HepG2 (cell line): ENCODE results near the gene SMPD3. TPM values are rescaled to one million over a fixed set of nuclear protein-coding genes. Genes with fewer than 3 reads are reported as not detected.

Experiments used
- ATAC-seq: fragments of 200-7000 bp; cut with Tn5 transposase; 3 replicates; pipeline ENCODE4 v1.9.1; 2020; ENCODE audit warnings: mild to moderate bottlenecking, moderate library complexity
- BruUV-seq: library from RNA; stranded (reverse); fragments of 400-500 nt; replicated peaks from 2 replicates; lab custom pipeline; 2021; lab: Mats Ljungman, UMichigan
- CTCF ChIA-PET: fragments of 300-600 bp; formaldehyde crosslinking; extraction: SDS; loops from one replicate; lab custom pipeline; 2021; ENCODE audit warnings: low total read pairs, inconsistent platforms, low intra/inter-chr PET ratio; lab: Yijun Ruan, JAX
- POLR2A ChIA-PET: fragments of 350-600 bp; sonication (Branson Sonifier 250); formaldehyde crosslinking; loops from one replicate; lab custom pipeline; 2020; ENCODE audit warnings: antibody characterized with exemption, inconsistent platforms; lab: Yijun Ruan, JAX
- DNase-seq: peaks from one replicate; pipeline ENCODE4 v3.0.0-alpha.2; 2015; ENCODE audit warnings: low spot score
- FAIRE-seq: peaks from 3 replicates; lab custom pipeline; 2011; peaks lifted over from hg19 to GRCh38; lab: Jason Lieb, UNC
- H2AFZ ChIP-seq: one replicate; pipeline ENCODE4 v1.6.1; 2011; ENCODE audit warnings: low read length, inconsistent platforms
- H3K27ac ChIP-seq: fragments of 300-600 bp; 3 replicates; pipeline ENCODE4 v1.8.0; 2011; ENCODE audit warnings: mixed run types, mild to moderate bottlenecking, mixed read lengths, low read length, inconsistent platforms; ENCODE audit not compliant: insufficient read depth; ENCODE audit errors: extremely low read length
- H3K27me3 ChIP-seq, 2 experiments: fragments of 200-600 bp in 1 of 2; 2 replicates in 1 of 2; 3 replicates in 1 of 2; pipeline versions ENCODE4 v1.6.0 to v1.8.0; 2011; ENCODE audit warnings: low read length in 2 of 2, mild to moderate bottlenecking in 2 of 2, moderate library complexity in 2 of 2, inconsistent platforms in 1 of 2; ENCODE audit not compliant: insufficient read depth in 2 of 2, control insufficient read depth in 1 of 2
- H3K36me3 ChIP-seq, 2 experiments: fragments of 200-600 bp in 1 of 2; replicated peaks in 1 of 2; 2 replicates in 1 of 2; 3 replicates in 1 of 2; pipeline versions ENCODE4 v1.5.1 to v1.8.0; 2011; ENCODE audit warnings: low read length in 2 of 2, inconsistent platforms in 1 of 2; ENCODE audit not compliant: insufficient read depth in 2 of 2, control insufficient read depth in 1 of 2
- H3K4me1 ChIP-seq: 2 replicates; pipeline ENCODE4 v1.5.1; 2012; ENCODE audit warnings: low read length, inconsistent platforms; ENCODE audit not compliant: insufficient read depth
- H3K4me2 ChIP-seq: 2 replicates; pipeline ENCODE4 v1.6.0; 2011; ENCODE audit warnings: low read depth, low read length, inconsistent platforms
- H3K4me3 ChIP-seq, 3 experiments: fragments of 200-600 bp in 1 of 3; sonication (generic), shearing (Covaris generic) in 1 of 3; replicated peaks in 1 of 3; 2 replicates each; pipeline ENCODE4 v1.5.1; 2011 to 2016; ENCODE audit warnings: low read length in 3 of 3, inconsistent platforms in 2 of 3, low read depth in 2 of 3, mild to moderate bottlenecking in 2 of 3, control low read depth in 1 of 3, mixed read lengths in 1 of 3; ENCODE audit not compliant: insufficient read depth in 1 of 3
- H3K79me2 ChIP-seq: one replicate; pipeline ENCODE4 v1.6.1; 2011; ENCODE audit warnings: low read length, inconsistent platforms; ENCODE audit not compliant: insufficient read depth
- H3K9ac ChIP-seq: 2 replicates; pipeline ENCODE4 v1.6.0; 2011; ENCODE audit warnings: mild to moderate bottlenecking, low read depth, low read length, inconsistent platforms; ENCODE audit not compliant: insufficient read depth
- H3K9me3 ChIP-seq: 2 replicates; pipeline ENCODE4 v1.5.1; 2012; ENCODE audit warnings: mild to moderate bottlenecking, low read length
- H4K20me1 ChIP-seq: 2 replicates; pipeline ENCODE4 v1.6.0; 2011; ENCODE audit warnings: inconsistent platforms, mild to moderate bottlenecking, low read length, moderate library complexity; ENCODE audit not compliant: insufficient read depth
- CCDC6 ChIP-seq: sonication (generic); formaldehyde crosslinking; IDR thresholded peaks from 2 replicates; pipeline ENCODE4 v1.8.1; 2022; ENCODE audit warnings: mild to moderate bottlenecking, missing genetic modification reagents, moderate library complexity
- GTF3A ChIP-seq: sonication (generic); formaldehyde crosslinking; conservative IDR thresholded peaks from 2 replicates; pipeline ENCODE4 v1.4.0; 2020; ENCODE audit warnings: mild to moderate bottlenecking, missing genetic modification reagents
- HINFP ChIP-seq: sonication (generic); formaldehyde crosslinking; IDR thresholded peaks from 2 replicates; pipeline ENCODE4 v1.4.0; 2020; ENCODE audit warnings: low read depth, mild to moderate bottlenecking, missing genetic modification reagents
- MED1 ChIP-seq: sonication (generic); formaldehyde crosslinking; IDR thresholded peaks from 2 replicates; pipeline ENCODE4 v1.4.0; 2020; ENCODE audit warnings: missing genetic modification reagents
- MLX ChIP-seq: IDR thresholded peaks from 2 replicates; pipeline ENCODE4 v1.6.1; 2016
- PAF1 ChIP-seq: IDR thresholded peaks from 2 replicates; pipeline ENCODE4 v1.6.1; 2016; ENCODE audit warnings: missing genetic modification reagents, missing compliant biosample characterization
- TOPORS ChIP-seq: sonication (generic); formaldehyde crosslinking; IDR thresholded peaks from 2 replicates; pipeline ENCODE4 v1.8.0; 2023; ENCODE audit warnings: mild to moderate bottlenecking, missing genetic modification reagents
- ZNF138 ChIP-seq: sonication (generic); formaldehyde crosslinking; IDR thresholded peaks from 2 replicates; pipeline ENCODE4 v1.5.0; 2020; ENCODE audit warnings: mild to moderate bottlenecking, low read depth, missing genetic modification reagents
- ZNF501 ChIP-seq: sonication (generic); formaldehyde crosslinking; IDR thresholded peaks from 2 replicates; pipeline ENCODE4 v1.5.1; 2020; ENCODE audit warnings: mild to moderate bottlenecking, moderate library complexity, missing genetic modification reagents
- ZNF724P ChIP-seq: sonication (generic); formaldehyde crosslinking; IDR thresholded peaks from 2 replicates; pipeline ENCODE4 v1.8.0; 2022; ENCODE audit warnings: missing genetic modification reagents, borderline replicate concordance
- WGBS: methylation state at CpG from one replicate; pipeline ENCODE4 v1.1.6; 2017; ENCODE audit warnings: low lambda C conversion rate; 5-methylcytosine and 5-hydroxymethylcytosine counted together
- in situ Hi-C: cut with HindIII; loops from 2 replicates; pipeline ENCODE4 v1.10.0; 2017; ENCODE audit warnings: low pct_unique_long_range_greater_than_20kb; ENCODE audit not compliant: extremely low pct_ligation_motif_present
- intact Hi-C: fragments of 100-400 bp; cut with micrococcal nuclease; formaldehyde crosslinking; loops from one replicate; pipeline ENCODE4 v1.10.0; 2022; ENCODE audit not compliant: unreplicated experiment
- polyA plus RNA-seq, 8 experiments: library from polyadenylated mRNA; depleted of rRNA in 3 of 8; stranded (reverse) in 7 of 8; unstranded in 1 of 8; fragments of >200 nt; fragmentation: Illumina TruSeq in 4 of 8; extraction: Trizol in 4 of 8; gene quantifications; 2 replicates each; pipeline versions ENCODE4 v1.2.1 to v1.2.3, GENCODE V29; 2011 to 2016; ENCODE audit warnings: low read depth in 4 of 8, missing spikeins in 1 of 8, mixed read lengths in 1 of 8; ENCODE audit not compliant: insufficient read depth in 1 of 8
- total RNA-seq, 5 experiments: library from RNA; depleted of rRNA; stranded (reverse); fragments of >200 nt; fragmentation: Illumina TruSeq; extraction: Trizol; gene quantifications; 2 replicates each; pipeline ENCODE4 v1.2.3, GENCODE V29; 2016; ENCODE audit warnings: low read depth in 1 of 5
- TF ChIP-seq, protein P1 (sequence below): sonication (generic); formaldehyde crosslinking; IDR thresholded peaks from 2 replicates; pipeline ENCODE4 v1.4.0; 2020; ENCODE audit warnings: missing genetic modification reagents
- TF ChIP-seq, protein P2 (sequence below): sonication (generic); formaldehyde crosslinking; IDR thresholded peaks from 2 replicates; pipeline ENCODE4 v1.5.1; 2020; ENCODE audit warnings: mild to moderate bottlenecking, missing genetic modification reagents
- TF ChIP-seq, protein P3 (sequence below): sonication (generic); formaldehyde crosslinking; IDR thresholded peaks from 2 replicates; pipeline ENCODE4 v1.8.0; 2022; ENCODE audit warnings: mild to moderate bottlenecking, missing genetic modification reagents, moderate library complexity

The SMPD3 gene
- total and polyA plus RNA-seq, 2 of the 13 experiments (the other 11 are each of a cell fraction or from before 2014, with no cell fraction given) = 0.07 to 0.32 TPM

DNA sequence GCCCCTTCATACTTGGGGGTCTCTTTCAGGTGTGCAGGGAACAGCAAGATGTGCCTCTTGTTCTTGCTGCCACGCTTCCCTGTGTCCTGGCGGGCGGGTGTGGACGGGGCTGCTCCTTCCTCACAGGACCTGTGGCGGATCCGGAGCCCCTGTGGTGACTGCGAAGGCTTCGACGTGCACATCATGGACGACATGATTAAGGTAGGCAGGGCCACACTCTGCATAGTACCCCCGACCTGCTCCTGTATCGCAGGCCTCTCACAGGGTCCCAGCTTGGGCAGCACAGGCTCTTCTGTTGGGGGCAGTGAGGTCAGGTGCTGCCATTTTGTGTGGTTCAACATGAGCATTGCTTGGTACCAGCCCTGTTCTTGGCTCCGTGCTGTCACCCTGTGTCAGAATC, 94.9 kb downstream of the SMPD3 start:
- BruUV-seq = no TSS peak
- DNase-seq = no peak
- no peaks in the 10 kb centered on the region for H3K4me1 ChIP-seq
- H4K20me1 ChIP-seq = no peaks in the 10 kb centered on the region; the same call in 1 of the 2 replicates
- no peak overlapping the region for H3K4me2 ChIP-seq
- ATAC-seq = no peak
- intact Hi-C loops = no loop called here
- no peak overlapping the region for H3K9ac ChIP-seq
- no peaks in the 10 kb centered on the region for H3K27me3 ChIP-seq
- FAIRE-seq = no peak
- no peaks in the 10 kb centered on the region for H3K9me3 ChIP-seq
- no peak overlapping the region for H2AFZ ChIP-seq
- CTCF ChIA-PET = no interaction called here
- H3K36me3 ChIP-seq = peaks cover 59 to 99% of the 10 kb centered on the region in 2 experiments
- TF ChIP-seq, protein P1, sequence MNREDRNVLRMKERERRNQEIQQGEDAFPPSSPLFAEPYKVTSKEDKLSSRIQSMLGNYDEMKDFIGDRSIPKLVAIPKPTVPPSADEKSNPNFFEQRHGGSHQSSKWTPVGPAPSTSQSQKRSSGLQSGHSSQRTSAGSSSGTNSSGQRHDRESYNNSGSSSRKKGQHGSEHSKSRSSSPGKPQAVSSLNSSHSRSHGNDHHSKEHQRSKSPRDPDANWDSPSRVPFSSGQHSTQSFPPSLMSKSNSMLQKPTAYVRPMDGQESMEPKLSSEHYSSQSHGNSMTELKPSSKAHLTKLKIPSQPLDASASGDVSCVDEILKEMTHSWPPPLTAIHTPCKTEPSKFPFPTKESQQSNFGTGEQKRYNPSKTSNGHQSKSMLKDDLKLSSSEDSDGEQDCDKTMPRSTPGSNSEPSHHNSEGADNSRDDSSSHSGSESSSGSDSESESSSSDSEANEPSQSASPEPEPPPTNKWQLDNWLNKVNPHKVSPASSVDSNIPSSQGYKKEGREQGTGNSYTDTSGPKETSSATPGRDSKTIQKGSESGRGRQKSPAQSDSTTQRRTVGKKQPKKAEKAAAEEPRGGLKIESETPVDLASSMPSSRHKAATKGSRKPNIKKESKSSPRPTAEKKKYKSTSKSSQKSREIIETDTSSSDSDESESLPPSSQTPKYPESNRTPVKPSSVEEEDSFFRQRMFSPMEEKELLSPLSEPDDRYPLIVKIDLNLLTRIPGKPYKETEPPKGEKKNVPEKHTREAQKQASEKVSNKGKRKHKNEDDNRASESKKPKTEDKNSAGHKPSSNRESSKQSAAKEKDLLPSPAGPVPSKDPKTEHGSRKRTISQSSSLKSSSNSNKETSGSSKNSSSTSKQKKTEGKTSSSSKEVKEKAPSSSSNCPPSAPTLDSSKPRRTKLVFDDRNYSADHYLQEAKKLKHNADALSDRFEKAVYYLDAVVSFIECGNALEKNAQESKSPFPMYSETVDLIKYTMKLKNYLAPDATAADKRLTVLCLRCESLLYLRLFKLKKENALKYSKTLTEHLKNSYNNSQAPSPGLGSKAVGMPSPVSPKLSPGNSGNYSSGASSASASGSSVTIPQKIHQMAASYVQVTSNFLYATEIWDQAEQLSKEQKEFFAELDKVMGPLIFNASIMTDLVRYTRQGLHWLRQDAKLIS (CRISPR knock-in tag) = no peak
- no peak for TF ChIP-seq HINFP (CRISPR knock-in tag)
- TF ChIP-seq GTF3A (CRISPR knock-in tag) = no peak
- no peak for TF ChIP-seq MLX (CRISPR knock-in tag)
- TF ChIP-seq, protein P2, sequence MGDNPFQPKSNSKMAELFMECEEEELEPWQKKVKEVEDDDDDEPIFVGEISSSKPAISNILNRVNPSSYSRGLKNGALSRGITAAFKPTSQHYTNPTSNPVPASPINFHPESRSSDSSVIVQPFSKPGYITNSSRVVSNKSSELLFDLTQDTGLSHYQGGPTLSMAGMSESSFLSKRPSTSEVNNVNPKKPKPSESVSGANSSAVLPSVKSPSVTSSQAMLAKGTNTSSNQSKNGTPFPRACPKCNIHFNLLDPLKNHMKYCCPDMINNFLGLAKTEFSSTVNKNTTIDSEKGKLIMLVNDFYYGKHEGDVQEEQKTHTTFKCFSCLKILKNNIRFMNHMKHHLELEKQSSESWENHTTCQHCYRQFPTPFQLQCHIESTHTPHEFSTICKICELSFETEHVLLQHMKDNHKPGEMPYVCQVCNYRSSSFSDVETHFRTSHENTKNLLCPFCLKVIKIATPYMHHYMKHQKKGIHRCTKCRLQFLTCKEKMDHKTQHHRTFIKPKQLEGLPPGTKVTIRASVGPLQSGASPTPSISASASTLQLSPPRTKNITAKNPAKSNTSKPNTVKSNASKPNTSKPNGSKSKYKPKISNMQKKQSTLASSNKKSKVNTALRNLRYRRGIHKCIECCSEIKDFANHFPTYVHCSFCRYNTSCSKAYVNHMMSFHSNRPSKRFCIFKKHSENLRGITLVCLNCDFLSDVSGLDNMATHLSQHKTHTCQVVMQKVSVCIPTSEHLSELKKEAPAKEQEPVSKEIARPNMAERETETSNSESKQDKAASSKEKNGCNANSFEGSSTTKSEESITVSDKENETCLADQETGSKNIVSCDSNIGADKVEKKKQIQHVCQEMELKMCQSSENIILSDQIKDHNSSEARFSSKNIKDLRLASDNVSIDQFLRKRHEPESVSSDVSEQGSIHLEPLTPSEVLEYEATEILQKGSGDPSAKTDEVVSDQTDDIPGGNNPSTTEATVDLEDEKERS (CRISPR knock-in tag) = no peak
- no peak for TF ChIP-seq CCDC6 (CRISPR knock-in tag)
- TF ChIP-seq ZNF138 = no peak
- TF ChIP-seq, protein P3, sequence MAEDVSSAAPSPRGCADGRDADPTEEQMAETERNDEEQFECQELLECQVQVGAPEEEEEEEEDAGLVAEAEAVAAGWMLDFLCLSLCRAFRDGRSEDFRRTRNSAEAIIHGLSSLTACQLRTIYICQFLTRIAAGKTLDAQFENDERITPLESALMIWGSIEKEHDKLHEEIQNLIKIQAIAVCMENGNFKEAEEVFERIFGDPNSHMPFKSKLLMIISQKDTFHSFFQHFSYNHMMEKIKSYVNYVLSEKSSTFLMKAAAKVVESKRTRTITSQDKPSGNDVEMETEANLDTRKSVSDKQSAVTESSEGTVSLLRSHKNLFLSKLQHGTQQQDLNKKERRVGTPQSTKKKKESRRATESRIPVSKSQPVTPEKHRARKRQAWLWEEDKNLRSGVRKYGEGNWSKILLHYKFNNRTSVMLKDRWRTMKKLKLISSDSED = no peak
- no peak for TF ChIP-seq TOPORS (CRISPR knock-in tag)
- no peak for TF ChIP-seq PAF1 (CRISPR knock-in tag)
- TF ChIP-seq MED1 (CRISPR knock-in tag) = no peak
- no peak for TF ChIP-seq ZNF724P (CRISPR knock-in tag)
- no peak for TF ChIP-seq ZNF501 (CRISPR knock-in tag)
- TF ChIP-seq, all 625 proteins: peak for 0
- POLR2A ChIA-PET = no interaction called here
- in situ Hi-C loops = no loop called here
- 93% methylated on average over 13 of the region's 13 CpGs for WGBS
- Histone ChIP-seq H3K27ac (no peak overlapping the region), H3K4me3 (no peak overlapping the region), H3K79me2 (no peaks in the 10 kb centered on the region)
